Posterior cingulate gyrus (tissue), 11 donors: ENCODE results near the gene QDPR.
A peak's percentile ranks its signal among the peaks of the same experiment; 100 is the strongest.

Experiments used
- DNase-seq, 10 donors: peaks; one replicate each; pipeline versions ENCODE4 v3.0.0 to v3.0.0-alpha.2; 2020 to 2021; ENCODE audit warnings: mixed read lengths in 3 of 10
- intact Hi-C: fragments of 100-400 bp; cut with DNase I; formaldehyde crosslinking; loops from one replicate; pipeline ENCODE4 v1.15.1; 2023

QDPR gene

DNA sequence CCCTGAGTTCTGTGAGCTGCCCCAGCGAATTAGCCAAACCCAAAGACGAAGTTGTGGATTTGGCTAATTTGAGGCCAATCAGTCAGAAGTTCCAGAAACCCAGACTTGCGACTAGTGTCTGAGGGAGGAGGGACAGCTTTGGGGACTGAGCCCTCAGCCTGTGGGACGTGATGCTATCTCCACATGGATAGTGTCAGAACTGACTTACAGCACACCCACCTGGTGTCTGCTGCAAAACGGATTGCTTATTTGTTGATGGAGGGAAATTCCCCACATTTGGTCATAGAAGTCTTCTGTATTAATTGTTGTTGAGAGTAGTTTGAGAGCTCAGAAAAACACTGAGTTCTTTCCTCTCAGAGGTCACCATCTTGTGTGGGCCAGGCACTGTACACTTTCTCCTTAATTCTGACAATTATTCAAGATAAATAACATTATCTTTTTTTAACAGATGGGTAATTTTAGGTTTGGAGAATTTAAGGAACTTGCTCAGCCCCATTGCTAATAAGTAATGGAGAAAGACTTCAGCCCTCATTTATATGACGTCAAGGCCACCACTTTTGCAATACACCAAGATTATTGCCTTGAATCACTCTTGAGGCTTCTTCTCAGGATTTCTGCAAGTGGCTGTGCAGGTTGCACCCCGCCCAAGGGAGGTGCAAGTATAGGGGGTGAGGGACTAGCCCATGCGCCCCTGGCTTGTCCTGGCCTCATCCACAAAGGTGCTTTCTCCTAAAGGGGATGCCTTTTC is 19.8 kb upstream of the QDPR start:
- intact Hi-C loops: no loop called here
- DNase-seq: no peak

DNA sequence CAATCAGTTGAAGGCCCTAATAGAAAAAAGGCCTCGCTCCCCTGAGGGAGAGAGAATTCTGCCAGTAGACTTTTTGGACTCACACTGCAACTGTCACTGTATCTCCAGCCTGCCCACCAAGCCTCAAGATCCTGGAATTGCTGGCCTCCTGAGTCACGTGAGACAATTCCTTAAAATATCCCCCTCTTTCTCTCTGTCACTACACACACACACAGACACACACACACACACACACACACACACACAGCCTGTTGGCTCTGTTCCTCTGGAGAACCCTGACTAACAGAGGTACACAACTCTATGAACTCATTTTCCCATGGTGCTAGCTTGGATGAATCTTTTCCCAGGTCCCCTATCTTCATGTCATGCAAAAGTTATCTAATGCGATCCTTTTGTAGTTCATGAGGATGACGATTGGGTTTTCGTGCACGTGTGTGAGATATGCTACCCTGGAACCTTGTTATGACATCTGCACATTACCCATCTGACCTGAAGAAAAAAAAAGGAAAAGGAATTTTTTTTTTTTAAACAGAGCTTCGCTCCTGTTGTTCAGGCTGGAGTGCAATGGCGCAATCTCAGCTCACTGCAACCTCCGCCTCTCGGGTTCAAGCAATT is 16.8 kb upstream of the QDPR start:
- intact Hi-C loops: no loop called here
- DNase-seq: no peak

DNA sequence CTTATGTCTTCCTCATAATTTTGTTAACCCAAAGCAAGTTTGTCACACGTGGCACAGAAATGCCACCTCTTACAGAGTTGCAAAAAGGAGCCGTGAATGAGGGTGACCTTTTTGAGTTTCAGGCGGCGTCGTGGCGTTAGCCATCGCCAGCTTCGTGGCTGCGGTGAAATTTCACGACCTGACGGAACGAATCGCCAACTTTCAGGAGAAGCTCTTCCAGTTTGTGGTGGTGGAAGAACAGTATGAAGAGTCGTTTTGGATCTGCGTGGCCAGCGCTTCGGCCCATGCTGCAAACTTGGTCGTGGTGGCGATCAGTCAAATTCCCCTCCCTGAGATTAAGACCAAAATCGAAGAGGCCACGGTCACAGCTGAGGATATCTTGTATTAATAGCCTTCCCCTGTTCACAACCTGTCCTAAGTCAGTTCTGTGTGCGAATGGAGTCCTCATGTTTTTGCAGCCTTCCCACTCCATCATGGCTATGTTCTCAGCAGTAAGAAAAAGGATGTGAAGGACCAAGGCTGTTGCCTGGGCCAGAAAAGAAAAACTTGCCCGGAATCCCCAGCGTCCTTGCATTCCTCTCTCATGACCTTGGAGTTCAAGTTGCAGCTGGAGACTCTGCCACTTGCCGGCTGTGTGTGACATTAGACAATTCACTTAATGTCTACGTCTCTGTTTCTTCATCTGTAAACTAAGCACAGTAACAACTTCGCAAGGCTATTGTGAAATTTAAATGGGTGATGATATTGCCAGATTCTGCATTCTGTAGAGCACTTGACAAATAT is 15.0 kb upstream of the QDPR start:
- intact Hi-C loops: no loop called here
- peak in 1 of 10 donors; percentile 61 for DNase-seq

DNA sequence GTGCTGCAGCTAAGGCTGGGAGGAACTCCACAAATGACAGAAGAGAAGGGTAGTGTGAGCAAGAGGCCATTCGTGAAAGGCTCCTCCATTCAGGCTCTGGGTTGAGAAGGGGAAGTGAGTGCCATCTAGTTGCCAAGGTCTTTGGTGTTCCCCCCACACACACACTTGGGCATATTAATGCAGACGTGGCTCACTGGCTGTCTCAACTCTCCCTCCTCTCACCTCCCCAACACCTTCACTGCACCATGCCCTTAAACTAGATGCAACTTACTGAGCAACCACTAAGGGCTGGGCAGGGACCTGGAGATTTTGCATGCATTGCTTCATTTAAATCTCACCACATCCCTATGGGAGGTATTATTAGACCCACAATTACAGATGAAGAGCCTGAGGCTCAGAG is 11.8 kb upstream of the QDPR start:
- intact Hi-C loops: no loop called here

DNA sequence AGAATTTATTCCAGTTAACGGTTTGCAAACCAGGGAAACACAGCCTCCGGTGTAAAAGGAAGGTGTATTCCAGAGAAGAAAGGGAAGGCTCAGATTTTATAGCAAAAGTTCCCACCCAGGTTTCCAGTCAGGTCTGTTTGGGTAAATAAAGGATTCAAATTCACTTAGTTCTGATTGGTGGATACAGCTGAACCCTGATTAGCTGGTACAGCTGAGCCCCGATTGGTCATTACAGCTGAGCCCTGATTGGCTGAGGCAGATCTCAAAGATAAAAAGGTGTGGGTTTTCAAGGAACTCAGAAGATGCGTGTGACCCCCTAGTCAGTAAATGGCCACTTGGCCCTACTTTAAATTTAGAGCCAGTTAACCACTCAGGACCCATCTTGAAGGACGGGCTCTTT is 9.7 kb upstream of the QDPR start:
- intact Hi-C loops: no loop called here
- no peak for DNase-seq

More for the DNA sequence above, 11.8 kb upstream of the QDPR start:
- no peak for DNase-seq

DNA sequence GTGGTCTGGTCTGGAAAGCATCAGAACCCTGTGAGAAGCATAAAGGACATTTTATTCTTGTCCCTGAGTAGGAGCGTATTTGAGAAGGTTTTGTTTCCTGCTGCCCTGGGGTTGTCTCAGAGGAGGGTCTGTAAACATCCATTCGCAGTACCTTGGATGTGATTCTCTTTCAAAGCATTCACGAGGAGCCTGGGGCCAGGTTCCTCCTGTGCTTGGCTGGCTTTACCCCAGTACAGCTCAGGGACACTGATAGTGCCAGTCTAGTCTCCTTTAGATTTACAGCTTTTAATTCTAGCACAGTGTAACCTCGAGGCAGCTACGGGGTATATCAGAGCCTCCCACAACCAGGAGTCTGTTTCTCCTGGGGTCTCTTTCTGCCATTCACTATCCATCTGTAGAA is 5.8 kb upstream of the QDPR start:
- no peak for DNase-seq

DNA sequence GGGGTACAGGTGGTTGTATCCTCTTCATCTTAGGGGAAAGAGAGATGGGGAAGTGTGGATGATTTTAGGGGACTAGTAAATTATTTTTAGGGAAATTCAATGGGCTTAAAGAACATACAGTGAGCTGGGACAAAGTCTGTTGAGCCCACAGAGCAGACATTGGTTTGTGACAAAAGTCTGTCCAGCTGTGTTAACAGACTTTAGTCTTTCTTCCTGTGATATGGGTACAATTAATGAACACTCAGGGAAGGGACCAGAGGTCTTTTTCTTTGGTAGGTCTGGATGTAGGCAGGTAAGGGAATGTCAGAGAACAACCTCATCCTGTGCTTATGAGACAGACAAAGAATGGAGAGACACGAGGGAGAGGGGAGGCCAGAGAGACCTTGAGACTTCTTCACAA is 5.1 kb upstream of the QDPR start:
- intact Hi-C loops: no loop called here
- no peak for DNase-seq

More for the DNA sequence above, 5.8 kb upstream of the QDPR start:
- intact Hi-C loops: no loop called here

DNA sequence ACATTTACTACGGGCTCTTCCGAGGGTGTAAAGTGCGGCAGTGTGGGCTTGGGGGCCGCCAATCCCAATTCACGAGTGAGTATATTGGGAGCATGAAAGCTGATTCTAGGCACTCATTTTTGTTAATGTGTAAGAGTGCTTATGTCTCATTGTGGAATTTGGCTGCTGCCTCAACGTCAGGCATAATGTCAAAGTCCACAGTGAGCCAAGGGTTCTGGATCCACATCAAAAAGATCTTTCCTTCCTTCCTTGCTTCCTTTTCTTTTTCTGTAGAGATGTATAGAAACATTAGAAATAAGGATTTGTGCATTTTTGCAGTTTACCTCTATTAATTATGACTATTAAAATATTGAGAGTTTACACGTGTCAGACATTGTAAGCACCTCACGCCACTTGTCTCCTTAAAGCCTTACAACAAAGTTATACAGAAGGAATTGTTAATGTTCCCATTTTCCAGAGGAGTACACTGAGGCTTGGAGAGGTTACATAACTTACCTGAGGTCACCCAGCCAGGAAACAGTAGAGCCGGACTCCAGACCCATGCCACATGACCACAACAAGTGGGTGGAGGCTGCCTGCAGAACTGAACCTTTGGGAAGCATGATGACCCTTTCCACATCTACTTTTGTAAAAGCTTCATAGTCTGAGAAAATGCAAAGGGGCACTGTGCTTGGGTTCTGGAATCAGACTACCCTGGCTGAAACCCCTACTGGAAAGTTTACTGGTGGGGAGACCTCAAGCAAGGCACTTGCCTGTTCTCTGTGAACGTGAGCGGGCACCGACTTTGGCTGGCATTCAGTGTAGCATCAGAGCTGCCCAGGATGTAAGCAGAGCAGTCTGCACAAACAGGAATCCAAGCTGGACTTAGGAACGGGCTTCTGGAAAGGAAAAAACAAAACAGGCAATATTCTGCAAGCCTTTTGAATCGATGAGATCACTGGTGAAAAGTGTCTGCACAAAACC is 3.8 kb upstream of the QDPR start:
- peak in 3 of 10 donors; percentile 16 to 88 (median 39) for DNase-seq

DNA sequence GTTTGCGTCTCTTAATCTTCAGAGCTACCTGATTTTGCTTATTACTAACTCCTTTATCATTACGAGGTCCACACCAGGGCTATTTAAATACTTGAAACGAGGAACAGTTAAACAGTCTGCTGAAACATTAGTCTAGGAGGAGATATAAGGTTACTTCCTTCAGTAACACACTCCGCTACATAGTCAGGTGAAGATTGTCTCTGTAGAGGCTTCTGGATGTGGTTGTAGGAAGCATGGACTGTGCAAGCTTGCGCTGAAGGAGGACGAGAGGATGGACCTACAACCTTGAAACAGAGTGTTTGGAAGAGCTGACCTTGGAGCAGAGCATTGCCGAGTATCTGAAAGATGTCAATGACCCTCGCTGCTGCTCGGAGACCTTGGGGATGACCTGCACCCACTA is 3.0 kb upstream of the QDPR start, which contains the start of gene CLRN2:
Gene CLRN2 (plus strand): TSS at position 301 of the 400 bp plus-strand sequence. CDS start 102 bp downstream, outside the sequence.
- DNase-seq: no peak
- intact Hi-C loops: no loop called here

More for the DNA sequence above, 3.8 kb upstream of the QDPR start:
- intact Hi-C loops: no loop called here

DNA sequence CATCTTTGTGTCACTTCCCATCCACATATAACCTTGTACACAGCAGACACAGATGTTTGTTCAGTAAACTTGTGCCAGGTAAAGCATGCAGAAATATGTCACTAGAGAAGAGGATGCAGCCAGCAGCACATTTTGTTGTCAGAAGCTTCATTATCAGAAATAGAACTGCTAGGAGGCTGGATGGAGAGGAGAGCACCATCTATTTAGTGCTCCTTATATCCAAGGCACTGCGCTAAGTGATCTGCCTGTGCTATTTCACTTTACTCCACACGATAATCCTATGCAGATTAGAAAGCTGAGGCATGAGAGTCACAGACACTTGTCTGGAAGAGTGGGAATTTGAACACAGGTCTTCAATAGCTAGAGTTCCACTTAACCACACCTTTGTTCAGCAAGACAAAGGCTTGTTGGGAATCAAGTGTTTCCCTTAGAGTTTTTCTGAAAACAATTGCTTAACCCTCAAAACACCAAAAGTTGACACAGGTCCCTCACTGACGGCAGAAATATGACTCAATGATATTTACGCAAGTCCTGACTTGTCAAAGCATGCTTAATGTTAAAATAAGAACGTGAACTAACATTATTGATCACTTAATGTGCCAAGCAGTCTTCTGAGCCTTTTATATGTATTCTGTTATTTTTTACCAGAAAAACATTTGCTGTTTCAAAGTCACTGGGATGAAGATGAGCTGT is 1.2 kb upstream of the QDPR start:
- DNase-seq: no peak
- intact Hi-C loops: loop anchor here (2.0 kb wide), 1 partner anchor 30 kb away; no protein-coding TSS in a partner anchor

DNA sequence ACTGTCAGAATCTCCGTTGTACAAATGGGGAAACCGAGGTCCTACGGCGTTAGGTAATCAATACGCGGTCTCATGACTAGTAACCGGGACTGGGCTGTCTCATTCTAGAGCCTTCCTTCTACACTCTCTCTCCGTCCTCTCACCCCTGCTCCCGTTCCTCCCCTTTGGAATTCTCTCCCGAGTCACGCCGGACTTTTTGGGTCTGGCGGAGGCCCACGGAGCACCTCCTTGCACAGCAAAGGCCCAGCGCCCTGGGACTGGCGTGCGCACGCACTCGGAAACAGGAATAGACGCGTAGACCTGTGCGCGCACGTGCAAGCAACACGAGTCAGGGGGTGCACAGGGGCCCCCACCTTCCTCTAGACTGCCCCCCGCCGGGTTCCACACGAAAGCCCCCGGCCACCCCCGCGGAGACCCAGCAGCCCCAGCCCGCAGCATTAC is 361 bp downstream of the QDPR start:
- DNase-seq: peak in 7 of 10 donors; percentile 27 to 91 (median 55)
- intact Hi-C loops: no loop called here

DNA sequence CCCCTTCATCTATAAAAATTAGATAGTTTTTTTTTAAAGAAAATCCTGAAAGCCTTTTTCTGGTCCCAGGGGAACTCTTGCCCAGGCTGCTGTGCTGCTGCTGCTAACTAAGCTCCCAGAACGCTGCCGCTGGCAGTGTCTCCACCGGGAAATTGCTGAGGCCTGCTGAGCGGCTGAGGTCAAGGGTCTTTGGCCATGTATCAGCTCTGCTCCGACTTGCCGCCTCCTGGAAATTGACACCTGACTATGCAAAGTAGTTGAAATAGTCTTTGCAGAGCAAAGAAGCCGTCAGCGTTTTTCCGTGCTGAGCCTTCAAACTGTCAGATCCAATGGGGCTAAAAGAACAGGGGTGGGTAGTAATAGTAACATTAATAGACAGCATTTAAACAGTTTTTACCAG is 839 bp downstream of the QDPR start:
- peak in 7 of 10 donors; percentile 27 to 81 (median 38) for DNase-seq
- intact Hi-C loops: no loop called here

DNA sequence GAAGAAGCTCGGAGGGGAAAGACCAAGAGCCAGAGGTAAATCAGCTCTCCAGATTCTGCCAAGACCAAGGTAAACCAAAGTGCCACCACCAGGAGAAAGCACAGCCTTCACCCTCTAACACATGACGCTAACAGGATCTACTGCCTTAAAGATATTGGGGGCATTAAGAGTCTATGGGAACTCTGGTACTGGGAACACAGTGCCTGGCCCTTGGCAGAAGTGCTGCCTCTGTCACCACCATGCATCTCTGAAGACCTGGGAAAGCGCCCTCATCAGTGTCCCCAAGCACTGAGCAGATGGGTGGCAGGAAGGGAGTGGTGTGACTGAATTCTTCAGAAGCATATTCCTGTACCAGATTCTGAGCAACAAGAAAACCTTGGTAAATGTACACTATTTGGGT is 1.3 kb downstream of the QDPR start:
- intact Hi-C loops: no loop called here

DNA sequence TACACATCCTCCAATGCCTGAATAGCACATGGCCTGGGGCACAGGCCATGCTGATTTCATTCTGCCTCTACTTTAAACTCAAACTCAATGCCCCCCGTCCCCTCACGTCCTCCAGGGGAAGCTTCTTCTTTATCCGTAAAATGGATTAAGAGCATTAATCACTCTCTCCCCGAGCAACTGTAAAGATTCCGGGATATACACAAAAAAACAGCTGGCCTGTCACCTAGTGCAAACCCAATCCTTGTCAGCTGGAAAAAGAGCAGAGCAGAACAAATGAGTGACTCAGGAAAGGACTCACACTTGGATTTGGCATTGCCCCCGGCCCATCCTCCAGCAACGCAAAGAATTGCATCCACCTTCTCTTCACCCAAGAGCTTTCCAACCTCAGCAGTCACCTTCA is 7.8 kb downstream of the QDPR start:
- no peak for DNase-seq
- intact Hi-C loops: no loop called here

More for the DNA sequence above, 1.3 kb downstream of the QDPR start:
- peak in 2 of 10 donors; percentile 31 to 32 for DNase-seq

DNA sequence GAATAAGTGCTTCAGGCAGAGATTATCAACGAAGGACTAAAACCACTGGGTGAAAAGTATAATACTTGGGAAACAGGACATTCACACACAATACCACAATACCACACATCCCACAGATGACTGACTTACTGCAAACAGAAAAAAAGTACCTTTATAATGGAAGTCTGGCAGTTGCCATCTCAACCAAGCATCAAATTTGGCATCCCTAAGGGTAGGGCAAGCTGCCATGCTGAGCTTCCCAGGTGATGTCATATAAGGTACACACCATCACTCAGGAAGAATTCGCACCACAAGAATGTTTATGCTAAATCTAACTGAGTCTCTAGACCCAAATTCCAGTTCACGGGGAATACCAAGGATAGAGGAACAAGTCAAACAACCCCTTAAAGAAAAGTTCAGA is 9.1 kb downstream of the QDPR start:
- no peak for DNase-seq
- intact Hi-C loops: no loop called here

DNA sequence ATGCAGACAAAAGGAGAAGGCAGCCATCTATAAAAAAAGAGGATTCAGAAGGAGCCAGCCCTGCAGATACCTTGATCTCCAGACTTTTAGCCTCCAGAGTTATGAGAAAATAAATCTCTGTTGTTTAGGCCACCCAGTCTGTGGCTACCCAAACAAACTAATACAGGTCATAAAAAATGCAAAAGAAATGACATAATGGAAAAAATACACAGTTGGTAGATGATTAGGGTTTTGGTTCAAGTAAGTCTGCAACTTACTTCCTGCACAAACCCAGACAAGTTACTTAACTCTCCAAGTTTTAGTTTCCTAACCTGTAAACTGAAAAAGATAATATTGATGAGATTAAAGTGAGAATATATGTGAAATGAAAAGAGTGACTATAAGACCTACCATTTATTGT is 11.3 kb downstream of the QDPR start:
- no peak for DNase-seq
- intact Hi-C loops: no loop called here

DNA sequence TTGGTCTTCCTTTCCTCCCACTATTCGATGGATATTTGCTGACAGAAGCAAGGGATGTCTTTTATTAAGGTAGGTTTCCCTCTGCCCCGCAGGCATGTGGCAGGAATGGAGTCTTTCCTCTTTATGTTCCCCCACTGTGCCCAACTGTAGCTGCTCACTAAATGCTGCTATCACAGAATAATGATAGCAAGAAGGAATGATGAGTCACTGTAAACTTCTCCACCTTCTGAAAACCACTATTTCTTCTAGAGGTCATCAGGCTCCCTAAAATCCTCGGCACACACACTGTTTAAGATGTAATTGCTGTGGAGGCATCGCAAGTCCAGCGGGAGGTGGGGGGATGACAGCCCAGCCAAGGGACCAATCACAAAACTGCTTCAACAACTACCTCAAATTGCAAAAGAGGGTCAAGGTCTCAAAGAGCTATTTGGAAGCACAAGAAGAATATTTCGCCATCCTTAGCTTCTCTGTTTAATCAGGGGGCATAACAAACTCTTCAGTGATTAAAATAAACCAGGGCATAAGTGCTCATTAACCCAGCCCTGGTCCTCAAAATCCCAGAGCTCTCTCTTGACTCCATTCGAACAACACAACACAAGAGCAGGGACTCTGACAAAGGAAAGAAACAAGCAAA is 13.9 kb downstream of the QDPR start:
- intact Hi-C loops: no loop called here
- DNase-seq: no peak

DNA sequence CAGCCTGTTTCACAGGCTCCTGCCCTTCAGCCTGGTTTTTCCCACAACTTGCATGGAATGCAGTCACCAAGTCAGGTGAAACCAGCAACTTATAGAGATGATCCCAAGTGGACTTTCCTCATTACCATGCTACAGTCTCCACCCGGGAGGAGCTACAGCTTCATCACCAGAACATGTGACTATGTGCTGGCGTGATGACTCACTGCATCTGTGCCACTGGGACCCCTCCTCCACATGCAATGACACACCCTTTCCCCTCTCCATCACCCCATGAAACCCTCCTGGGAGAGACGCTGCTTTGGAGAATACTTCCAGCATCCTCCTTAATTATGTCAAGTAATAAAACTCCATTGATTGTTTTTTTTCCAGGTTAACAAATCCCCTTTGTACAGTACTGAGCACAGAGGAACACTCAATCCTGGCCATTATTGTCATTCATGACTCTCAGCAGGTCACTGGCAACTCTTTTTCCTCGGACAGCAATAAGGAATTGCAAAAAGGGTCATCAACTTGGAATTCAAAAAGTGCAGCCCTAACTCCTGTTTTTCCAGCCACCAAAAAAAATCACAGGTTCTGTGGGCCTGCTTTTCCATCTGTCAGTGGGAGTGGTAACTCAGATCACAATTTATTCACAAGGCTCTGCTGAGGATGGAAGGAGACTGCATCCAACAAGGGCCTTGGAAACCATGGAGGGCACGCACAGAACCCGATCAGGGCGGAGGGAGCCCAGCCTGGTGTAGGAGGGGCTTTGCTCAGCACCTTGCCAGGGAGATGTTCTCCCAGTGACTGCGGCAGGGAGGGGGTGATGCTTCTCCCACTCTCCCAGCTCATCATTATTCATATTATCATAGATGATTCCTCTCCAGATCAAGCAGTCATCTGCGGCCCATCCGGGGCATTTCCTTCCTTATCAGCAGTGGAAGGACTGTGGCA is 17.4 kb downstream of the QDPR start:
- DNase-seq: peak in 4 of 10 donors; percentile 34 to 73 (median 42)
- intact Hi-C loops: no loop called here
